Brain microvascular endothelial cell (primary cell): ENCODE measurements around the gene ID4.

Experiments
- DNase-seq: peaks from one replicate; pipeline ENCODE4 v3.0.0-alpha.2; 2020
- H3K27ac ChIP-seq: fragments of 250-450 bp; sonication (Bioruptor Pico); 2 replicates; pipeline ENCODE4 v1.5.1; 2020; ENCODE audit warnings: mild to moderate bottlenecking, moderate library complexity
- H3K27me3 ChIP-seq: fragments of 250-450 bp; sonication (Bioruptor Pico); replicated peaks from 2 replicates; pipeline ENCODE4 v1.5.1; 2020; ENCODE audit warnings: mild to moderate bottlenecking
- H3K36me3 ChIP-seq: fragments of 250-450 bp; sonication (Bioruptor Pico); replicated peaks from 2 replicates; pipeline ENCODE4 v1.5.1; 2020; ENCODE audit warnings: mild to moderate bottlenecking
- H3K4me3 ChIP-seq: 2 replicates; pipeline ENCODE4 v1.5.1; 2011; ENCODE audit warnings: low read depth, mild to moderate bottlenecking, control low read depth, low read length, moderate library complexity
- CTCF ChIP-seq: IDR thresholded peaks from 2 replicates; pipeline ENCODE4 v1.5.1; 2011; ENCODE audit warnings: low read depth, mild to moderate bottlenecking, moderate library complexity, low read length, control low read depth, inconsistent platforms; ENCODE audit errors: missing control alignments
- in situ Hi-C: cut with HindIII; loops from 2 replicates; pipeline ENCODE4 v1.10.0; 2017; ENCODE audit warnings: low sequenced_read_pairs, low pct_ligation_motif_present

The ID4 gene

GRCh38 chr6:19827247-19827646 lies 9.9 kb upstream of the ID4 start:
- H3K27me3 ChIP-seq = no peaks in the 10 kb centered on the region
- H3K4me3 ChIP-seq = no peak overlapping the region
- H3K27ac ChIP-seq = no peak overlapping the region
- DNase-seq = no peak
- no peaks in the 10 kb centered on the region for H3K36me3 ChIP-seq
- no peak for TF ChIP-seq CTCF
- in situ Hi-C loops = no loop called here

GRCh38 chr6:19827903-19828302 lies 9.3 kb upstream of the ID4 start:
- no peaks in the 10 kb centered on the region for H3K27me3 ChIP-seq
- in situ Hi-C loops = no loop called here
- no peak for TF ChIP-seq CTCF
- no peaks in the 10 kb centered on the region for H3K36me3 ChIP-seq
- no peak overlapping the region for H3K4me3 ChIP-seq
- no peak for DNase-seq
- H3K27ac ChIP-seq = no peak overlapping the region

GRCh38 chr6:19830171-19830570 lies 7.0 kb upstream of the ID4 start:
- Histone ChIP-seq H3K4me3 (no peak overlapping the region), H3K27me3 (no peaks in the 10 kb centered on the region), H3K27ac (no peak overlapping the region), H3K36me3 (no peaks in the 10 kb centered on the region)
- DNase-seq = peak; percentile 65
- TF ChIP-seq CTCF = no peak
- in situ Hi-C loops = no loop called here

- in situ Hi-C loops = no loop called here
- Histone ChIP-seq H3K27ac (no peak overlapping the region), H3K27me3 (no peaks in the 10 kb centered on the region), H3K4me3 (no peak overlapping the region), H3K36me3 (no peaks in the 10 kb centered on the region)
- TF ChIP-seq CTCF = no peak
- no peak for DNase-seq
Observed at GRCh38 chr6:19831358-19831757, 5.8 kb upstream of the ID4 start.

GRCh38 chr6:19833947-19834346 lies 3.2 kb upstream of the ID4 start:
- no peak for TF ChIP-seq CTCF
- Histone ChIP-seq H3K27me3 (no peaks in the 10 kb centered on the region), H3K36me3 (no peaks in the 10 kb centered on the region), H3K4me3 (no peak overlapping the region), H3K27ac (no peak overlapping the region)
- DNase-seq = no peak
- in situ Hi-C loops = no loop called here

- no peak for DNase-seq
- in situ Hi-C loops = no loop called here
- no peak overlapping the region for H3K4me3 ChIP-seq
- no peaks in the 10 kb centered on the region for H3K27me3 ChIP-seq
- no peak for TF ChIP-seq CTCF
- H3K36me3 ChIP-seq = no peaks in the 10 kb centered on the region
- no peak overlapping the region for H3K27ac ChIP-seq
Observed at GRCh38 chr6:19834858-19835257, 2.3 kb upstream of the ID4 start.
